ENCODE data around the gene LARGE1. TPM values are rescaled to one million over a fixed set of nuclear protein-coding genes. Genes with fewer than 3 reads are reported as not detected.

The LARGE1 gene
- total and polyA plus RNA-seq, 9 of the 15 experiments (the other 6 are each of a cell fraction or from before 2014, with no cell fraction given), result 0.01 to 0.66 (median 0.14) TPM; not detected in 2

- 0% methylated on average over 1 of the region's 1 CpG for WGBS (ENCODE audit: insufficient coverage, low coverage, missing lambda C conversion rate)
- no peaks in the 10 kb centered on the region for H3K4me1 ChIP-seq (replicated peaks in 1 of 2; ENCODE audit: control insufficient read depth in 2 of 2, insufficient read depth in 2 of 2, low read length in 2 of 2)
- DNase-seq (ENCODE audit: extremely low read depth in 1 of 4, low spot score in 3 of 4) (no peak), FAIRE-seq (no peak), ATAC-seq (no peak)
- no peak overlapping the region for H3K4me3 ChIP-seq
- H3K9ac ChIP-seq (ENCODE audit: insufficient read depth in 1 of 2, low read depth in 2 of 2, low read length in 2 of 2), result no peak overlapping the region
- no peak overlapping the region for H3K4me2 ChIP-seq (ENCODE audit: insufficient read depth, low read length)
- H3K9me3 ChIP-seq (replicated peaks; ENCODE audit: control insufficient read depth, insufficient read depth, low read depth, low read length), result no peaks in the 10 kb centered on the region
- TF ChIP-seq ZNF639 (CRISPR knock-in tag; conservative IDR thresholded peaks at IDR 0.05 in 1 of 2, IDR thresholded peaks at IDR 0.05 in 1 of 2) (no peak), ZNF165 (CRISPR knock-in tag; IDR thresholded peaks at IDR 0.05; ENCODE audit: borderline replicate concordance) (no peak), TCFL5 (CRISPR knock-in tag; conservative IDR thresholded peaks at IDR 0.05) (no peak), SUPT5H (IDR thresholded peaks at IDR 0.05) (no peak), NR4A1 (CRISPR knock-in tag; IDR thresholded peaks at IDR 0.05) (no peak), NR4A1 (tag; IDR thresholded peaks at IDR 0.05) (no peak), RFX7 (CRISPR knock-in tag; IDR thresholded peaks at IDR 0.05) (no peak), RBM34 (IDR thresholded peaks at IDR 0.05; ENCODE audit: borderline replicate concordance, insufficient read depth, low read length) (no peak), POLR2A (conservative IDR thresholded peaks at IDR 0.05) (no peak), FOXJ3 (CRISPR knock-in tag; IDR thresholded peaks at IDR 0.05) (no peak), CHD4 (IDR thresholded peaks at IDR 0.05; ENCODE audit: insufficient read depth, insufficient replicate concordance, low read depth, low read length, poor library complexity, severe bottlenecking) (no peak), SIX5 (IDR thresholded peaks at IDR 0.05; ENCODE audit: borderline replicate concordance in 1 of 2, insufficient read depth in 1 of 2, low read depth in 1 of 2, low read length in 2 of 2) (no peak), SOX6 (IDR thresholded peaks at IDR 0.05) (no peak), MLLT1 (IDR thresholded peaks at IDR 0.05) (no peak), ZFX (CRISPR knock-in tag; IDR thresholded peaks at IDR 0.05) (no peak), GATA2 (CRISPR knock-in tag; IDR thresholded peaks at IDR 0.05) (no peak), TRIM25 (IDR thresholded peaks at IDR 0.05; ENCODE audit: borderline replicate concordance) (no peak), TRIM24 (IDR thresholded peaks at IDR 0.05) (no peak)
- no peaks in the 10 kb centered on the region for H3K36me3 ChIP-seq (ENCODE audit: control insufficient read depth, insufficient read depth, low read length)
- ChIA-PET POLR2A (no interaction called here), CTCF (ENCODE audit: low intra/inter-chr PET ratio) (no interaction called here)
- no peaks in the 10 kb centered on the region for H3K27me3 ChIP-seq (ENCODE audit: control insufficient read depth in 2 of 2, insufficient read depth in 2 of 2, low read length in 2 of 2)
- in situ Hi-C loops (cut with MboI) (no loop called here), intact Hi-C loops (cut with micrococcal nuclease) (loop anchor here (5.0 kb wide), 2 partner anchors 277 to 1852 kb away; no protein-coding TSS in a partner anchor)
- H2AFZ ChIP-seq (ENCODE audit: low read depth, low read length), result no peak overlapping the region
- H3K27ac ChIP-seq (ENCODE audit: extremely low read depth, low read depth, low read length), result no peak overlapping the region
- no peaks in the 10 kb centered on the region for H3K9me1 ChIP-seq (ENCODE audit: control insufficient read depth, insufficient read depth, low read length)
- no peaks in the 10 kb centered on the region for H4K20me1 ChIP-seq (replicated peaks; ENCODE audit: control insufficient read depth, insufficient read depth, low read length)
- no TSS peak for BruUV-seq (replicated peaks)
- H3K79me2 ChIP-seq (ENCODE audit: control insufficient read depth, insufficient read depth, low read length), result no peaks in the 10 kb centered on the region
These were observed 620.1 kb downstream of the LARGE1 start for GRCh38 chr22:33300165-33300564.

All from K562 (cell line).